Retinal pigment epithelial cell (primary cell): ENCODE results near the gene PAK1.

ENCODE experiments used
- DNase-seq: peaks from one replicate; pipeline ENCODE4 v3.0.0-alpha.2; 2010; ENCODE audit warnings: low read depth
- H3K4me3 ChIP-seq: 2 replicates; pipeline ENCODE4 v1.5.1; 2011; ENCODE audit warnings: mild to moderate bottlenecking, low read length, control low read depth, moderate library complexity
- TF ChIP-seq, protein P1 (sequence below): conservative IDR thresholded peaks from 2 replicates; pipeline ENCODE4 v1.5.1; 2011; ENCODE audit warnings: low read depth, low read length, control low read depth, inconsistent platforms

Gene PAK1

DNA sequence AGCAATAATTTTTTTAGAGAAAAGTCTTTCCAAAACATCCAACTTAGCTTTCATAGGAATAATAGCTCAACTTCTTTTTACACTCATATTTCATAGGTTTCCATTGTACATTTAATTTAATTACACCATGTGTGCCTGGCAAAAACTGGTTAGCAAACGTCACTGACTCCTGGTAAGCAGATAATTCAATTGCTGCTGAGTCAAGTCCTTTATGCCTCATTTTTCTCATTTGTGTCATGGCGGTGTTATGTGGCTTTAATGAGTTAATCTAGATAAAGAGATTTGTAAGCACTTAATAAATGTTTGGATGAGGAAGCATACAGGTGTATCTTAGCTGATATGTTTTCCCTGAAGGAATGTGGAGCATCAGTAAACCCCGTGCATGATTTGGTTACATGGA lies 41.2 kb upstream of the PAK1 start:
- no peak overlapping the region for H3K4me3 ChIP-seq
- TF ChIP-seq, protein P1, sequence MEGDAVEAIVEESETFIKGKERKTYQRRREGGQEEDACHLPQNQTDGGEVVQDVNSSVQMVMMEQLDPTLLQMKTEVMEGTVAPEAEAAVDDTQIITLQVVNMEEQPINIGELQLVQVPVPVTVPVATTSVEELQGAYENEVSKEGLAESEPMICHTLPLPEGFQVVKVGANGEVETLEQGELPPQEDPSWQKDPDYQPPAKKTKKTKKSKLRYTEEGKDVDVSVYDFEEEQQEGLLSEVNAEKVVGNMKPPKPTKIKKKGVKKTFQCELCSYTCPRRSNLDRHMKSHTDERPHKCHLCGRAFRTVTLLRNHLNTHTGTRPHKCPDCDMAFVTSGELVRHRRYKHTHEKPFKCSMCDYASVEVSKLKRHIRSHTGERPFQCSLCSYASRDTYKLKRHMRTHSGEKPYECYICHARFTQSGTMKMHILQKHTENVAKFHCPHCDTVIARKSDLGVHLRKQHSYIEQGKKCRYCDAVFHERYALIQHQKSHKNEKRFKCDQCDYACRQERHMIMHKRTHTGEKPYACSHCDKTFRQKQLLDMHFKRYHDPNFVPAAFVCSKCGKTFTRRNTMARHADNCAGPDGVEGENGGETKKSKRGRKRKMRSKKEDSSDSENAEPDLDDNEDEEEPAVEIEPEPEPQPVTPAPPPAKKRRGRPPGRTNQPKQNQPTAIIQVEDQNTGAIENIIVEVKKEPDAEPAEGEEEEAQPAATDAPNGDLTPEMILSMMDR = no peak

DNA sequence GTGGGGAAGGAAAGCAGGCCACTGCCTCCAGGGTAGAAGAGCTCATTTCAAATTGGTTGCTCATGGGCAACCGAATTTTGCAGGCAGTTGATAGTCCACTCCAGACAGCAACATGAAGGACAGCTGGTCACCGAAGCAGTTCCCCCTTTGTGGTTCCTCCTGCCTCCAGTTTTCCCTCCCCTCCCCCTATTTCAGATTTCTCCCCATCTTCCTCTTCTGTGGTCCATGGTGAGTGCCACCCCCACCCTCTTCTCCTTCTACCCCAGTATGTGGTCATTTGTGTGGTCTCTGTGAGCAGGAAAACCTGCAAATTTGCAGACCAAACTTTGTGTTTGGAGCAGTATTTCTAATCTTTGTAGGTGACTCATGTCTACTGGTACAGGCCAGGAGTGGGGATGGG lies 38.2 kb upstream of the PAK1 start:
- no peak overlapping the region for H3K4me3 ChIP-seq
- no peak for DNase-seq
- TF ChIP-seq, protein P1 = no peak

More for the DNA sequence above, 41.2 kb upstream of the PAK1 start:
- no peak for DNase-seq

DNA sequence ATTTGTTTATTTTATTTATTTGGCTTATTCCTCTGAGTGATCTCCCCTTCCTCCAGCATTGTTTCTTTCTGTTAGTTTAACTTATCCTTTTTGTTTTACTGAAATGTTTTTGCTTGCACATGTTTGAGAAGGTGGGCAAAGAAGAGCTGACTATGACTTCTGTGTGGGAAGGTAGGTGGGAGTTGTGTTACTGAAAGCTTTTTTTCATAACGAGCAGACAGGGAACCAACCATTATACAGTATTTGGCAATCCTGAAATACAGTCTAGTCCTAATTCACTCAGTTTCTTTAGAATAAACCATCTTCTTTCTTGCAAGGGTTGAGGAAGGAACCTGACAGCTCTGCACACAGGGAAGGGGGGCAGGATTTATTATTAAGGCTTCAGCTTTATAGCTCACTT lies 37.0 kb upstream of the PAK1 start:
- TF ChIP-seq, protein P1 = no peak
- DNase-seq = no peak
- no peak overlapping the region for H3K4me3 ChIP-seq

DNA sequence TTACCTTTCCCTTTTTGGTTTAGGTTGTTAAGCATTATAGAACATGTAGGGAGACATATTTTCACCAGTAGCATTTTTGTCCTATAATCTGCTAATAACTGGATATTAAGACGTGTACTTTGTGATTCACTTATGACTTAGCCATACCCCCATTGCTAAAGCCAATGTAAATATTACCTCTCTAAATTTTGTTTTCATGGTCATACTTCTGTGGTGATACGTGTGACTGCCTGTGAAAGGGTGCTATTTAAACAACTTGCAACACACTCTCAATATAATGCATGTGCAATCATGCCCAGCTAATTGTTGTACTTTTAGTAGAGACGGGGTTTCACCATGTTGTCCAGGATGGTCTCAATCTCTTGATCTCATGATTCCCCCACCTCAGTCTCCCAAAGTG lies 36.2 kb upstream of the PAK1 start:
- no peak for DNase-seq
- no peak overlapping the region for H3K4me3 ChIP-seq
- TF ChIP-seq, protein P1 = no peak

DNA sequence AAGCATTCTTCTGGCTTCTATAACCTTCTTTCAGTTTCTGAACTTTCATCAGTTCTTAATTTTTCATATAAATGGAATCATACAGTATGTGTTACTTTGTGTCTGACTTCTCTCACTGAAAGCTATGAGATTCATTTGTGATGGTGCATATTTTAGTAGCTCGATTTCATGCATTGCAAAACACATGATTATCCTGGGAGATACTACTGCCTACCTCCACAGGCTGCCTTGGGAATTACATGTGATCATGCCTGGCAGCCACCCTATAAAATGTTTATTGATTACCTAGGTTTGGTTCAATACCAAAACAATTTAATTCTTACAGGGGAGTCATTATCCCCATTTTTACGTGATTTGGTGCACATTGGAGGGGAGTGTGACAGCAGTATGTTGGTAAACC lies 34.1 kb upstream of the PAK1 start:
- TF ChIP-seq, protein P1 = no peak
- no peak overlapping the region for H3K4me3 ChIP-seq
- DNase-seq = no peak

DNA sequence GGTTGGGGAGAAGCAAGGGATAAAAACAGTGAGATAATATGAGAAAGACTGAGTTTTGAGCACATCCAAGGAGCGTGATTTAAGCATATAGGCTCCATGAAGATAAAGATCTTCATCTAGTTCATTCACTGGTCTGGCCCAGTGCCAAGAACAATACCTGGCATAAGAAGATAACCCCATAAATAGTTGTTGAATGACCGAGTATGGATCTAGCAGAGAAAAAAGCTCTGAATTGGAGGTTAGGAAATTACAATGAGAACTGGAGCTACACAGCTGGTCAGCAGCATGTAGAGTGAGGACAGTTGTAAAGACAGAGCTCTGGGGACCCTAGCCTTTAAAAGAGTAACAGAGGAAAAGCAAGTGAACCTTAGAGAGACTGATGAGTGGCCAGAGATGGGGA lies 33.0 kb upstream of the PAK1 start:
- TF ChIP-seq, protein P1 = no peak
- no peak overlapping the region for H3K4me3 ChIP-seq
- DNase-seq = no peak

DNA sequence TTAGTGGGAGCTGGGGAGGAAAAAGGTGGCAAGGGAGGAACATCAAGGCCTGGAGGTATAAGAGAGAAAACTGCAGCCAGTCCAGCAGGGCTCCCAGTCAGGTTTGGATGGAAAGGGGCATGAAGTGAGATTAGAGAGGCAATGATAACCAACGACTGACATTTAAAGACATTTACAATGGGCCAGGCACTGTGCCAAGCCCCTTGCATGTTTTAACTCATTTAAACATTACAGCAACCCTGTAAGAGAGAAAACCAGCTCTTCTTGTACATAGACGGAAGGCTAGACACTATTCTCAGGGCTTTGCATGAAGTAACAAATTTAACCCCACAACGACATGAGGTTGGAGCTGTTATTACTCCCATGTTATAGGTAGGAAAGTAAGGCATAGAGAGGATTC lies 32.1 kb upstream of the PAK1 start:
- no peak overlapping the region for H3K4me3 ChIP-seq
- DNase-seq = no peak
- TF ChIP-seq, protein P1 = no peak
